Lower leg skin (tissue), 3 donors: Measurements from ENCODE around the gene TSPYL2.

Experiments used
- POLR2A ChIP-seq, 2 donors: fragments of 450-650 bp; IDR thresholded peaks; one replicate each; pipeline ENCODE4 v1.6.1; 2016 to 2017; ENCODE audit warnings: antibody characterized with exemption in 2 of 2, mild to moderate bottlenecking in 1 of 2, moderate library complexity in 1 of 2
- TF ChIP-seq, protein P1 (sequence below), 3 donors: fragments of 450-650 bp; IDR thresholded peaks; one replicate each; pipeline ENCODE4 v1.5.1; 2016; ENCODE audit warnings: antibody characterized with exemption in 3 of 3, mild to moderate bottlenecking in 3 of 3, moderate library complexity in 2 of 3

DNA sequence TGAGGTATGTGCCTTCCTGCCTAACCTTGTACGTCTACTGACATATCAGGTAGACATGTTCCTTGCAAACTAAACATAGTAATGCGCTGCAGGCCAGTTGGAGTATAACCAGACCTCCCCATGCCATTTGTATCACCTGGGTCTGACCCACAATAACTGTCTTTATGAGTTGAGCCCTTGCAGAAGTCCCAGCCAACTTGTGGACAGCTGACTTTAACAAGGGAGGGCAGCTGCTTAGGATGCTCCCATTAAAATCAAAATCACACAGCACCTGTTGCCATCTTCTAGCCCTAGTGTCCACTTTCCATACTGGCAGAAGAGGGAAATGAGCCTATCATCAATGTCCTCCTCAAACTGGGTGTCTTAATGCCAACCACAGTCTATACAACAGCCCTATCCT, 53.4 kb downstream of the TSPYL2 start:
- TF ChIP-seq, protein P1, sequence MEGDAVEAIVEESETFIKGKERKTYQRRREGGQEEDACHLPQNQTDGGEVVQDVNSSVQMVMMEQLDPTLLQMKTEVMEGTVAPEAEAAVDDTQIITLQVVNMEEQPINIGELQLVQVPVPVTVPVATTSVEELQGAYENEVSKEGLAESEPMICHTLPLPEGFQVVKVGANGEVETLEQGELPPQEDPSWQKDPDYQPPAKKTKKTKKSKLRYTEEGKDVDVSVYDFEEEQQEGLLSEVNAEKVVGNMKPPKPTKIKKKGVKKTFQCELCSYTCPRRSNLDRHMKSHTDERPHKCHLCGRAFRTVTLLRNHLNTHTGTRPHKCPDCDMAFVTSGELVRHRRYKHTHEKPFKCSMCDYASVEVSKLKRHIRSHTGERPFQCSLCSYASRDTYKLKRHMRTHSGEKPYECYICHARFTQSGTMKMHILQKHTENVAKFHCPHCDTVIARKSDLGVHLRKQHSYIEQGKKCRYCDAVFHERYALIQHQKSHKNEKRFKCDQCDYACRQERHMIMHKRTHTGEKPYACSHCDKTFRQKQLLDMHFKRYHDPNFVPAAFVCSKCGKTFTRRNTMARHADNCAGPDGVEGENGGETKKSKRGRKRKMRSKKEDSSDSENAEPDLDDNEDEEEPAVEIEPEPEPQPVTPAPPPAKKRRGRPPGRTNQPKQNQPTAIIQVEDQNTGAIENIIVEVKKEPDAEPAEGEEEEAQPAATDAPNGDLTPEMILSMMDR (IDR thresholded peaks at IDR 0.05) = no peak
- TF ChIP-seq POLR2A (IDR thresholded peaks at IDR 0.05) = no peak
